K562 (cell line): ENCODE results near the gene MAP7D1. TPM values are rescaled to one million over a fixed set of nuclear protein-coding genes. Genes with fewer than 3 reads are reported as not detected.

Experiments used
- ARHGAP35 ChIP-seq: fragments of 450-650 bp; IDR thresholded peaks from 2 replicates; pipeline ENCODE4 v1.6.1; 2018; ENCODE audit not compliant: partially characterized antibody
- CHD1 ChIP-seq: fragments of 200-600 bp; sonication (generic); IDR thresholded peaks from one replicate; pipeline ENCODE4 v1.6.1; 2012; ENCODE audit warnings: mild to moderate bottlenecking, moderate library complexity, low read length, inconsistent platforms
- CREB1 ChIP-seq, 2 experiments: sonication (generic) in 1 of 2; formaldehyde crosslinking in 1 of 2; IDR thresholded peaks; 2 replicates each; pipeline versions ENCODE4 v1.6.1 to v1.8.0; 2012 to 2022; ENCODE audit warnings: inconsistent platforms in 1 of 2, mild to moderate bottlenecking in 1 of 2, missing genetic modification reagents in 1 of 2, moderate library complexity in 1 of 2
- GABPA ChIP-seq: fragments of 200-800 bp; sonication (Bioruptor generic); conservative IDR thresholded peaks from 2 replicates; pipeline ENCODE4 v1.6.1; 2016; ENCODE audit warnings: low read depth, missing genetic modification characterization, missing compliant biosample characterization
- HINFP ChIP-seq: fragments of 450-650 bp; conservative IDR thresholded peaks from 2 replicates; pipeline ENCODE4 v1.6.1; 2016; ENCODE audit warnings: missing genetic modification characterization, low read depth, mild to moderate bottlenecking, control low read depth, missing compliant biosample characterization
- HNRNPUL1 ChIP-seq: fragments of 200-400 bp; formaldehyde crosslinking; IDR thresholded peaks from 2 replicates; pipeline ENCODE4 v1.6.1; 2017; ENCODE audit warnings: low read length
- HSF4 ChIP-seq: fragments of 250-450 bp; sonication (Bioruptor Pico); IDR thresholded peaks from 2 replicates; pipeline ENCODE4 v2.1.2; 2022; ENCODE audit warnings: mild to moderate bottlenecking, moderate library complexity, borderline replicate concordance
- L3MBTL2 ChIP-seq: fragments of 450-650 bp; IDR thresholded peaks from 2 replicates; pipeline ENCODE4 v1.6.1; 2016; ENCODE audit warnings: mild to moderate bottlenecking, moderate library complexity
- MEIS2 ChIP-seq: fragments of 450-650 bp; IDR thresholded peaks from 2 replicates; pipeline ENCODE4 v1.6.1; 2014; ENCODE audit warnings: mild to moderate bottlenecking; ENCODE audit not compliant: partially characterized antibody
- MIER1 ChIP-seq: fragments of 450-650 bp; IDR thresholded peaks from 2 replicates; pipeline ENCODE4 v1.6.1; 2016; ENCODE audit warnings: antibody characterized with exemption, mild to moderate bottlenecking, low read depth
- NFATC3 ChIP-seq: fragments of 450-650 bp; IDR thresholded peaks from 2 replicates; pipeline ENCODE4 v1.6.1; 2017; ENCODE audit warnings: mild to moderate bottlenecking
- RFX7 ChIP-seq: fragments of 250-450 bp; sonication (Bioruptor Pico); IDR thresholded peaks from 2 replicates; pipeline ENCODE4 v1.5.1; 2021; ENCODE audit warnings: mild to moderate bottlenecking
- SNIP1 ChIP-seq: fragments of 450-650 bp; IDR thresholded peaks from 2 replicates; pipeline ENCODE4 v1.7.1; 2017; ENCODE audit warnings: low read depth, mild to moderate bottlenecking
- SOX6 ChIP-seq: fragments of 450-650 bp; IDR thresholded peaks from 2 replicates; pipeline ENCODE4 v1.6.1; 2014; ENCODE audit warnings: mild to moderate bottlenecking
- TBL1XR1 ChIP-seq, 2 experiments: IDR thresholded peaks; 2 replicates each; pipeline ENCODE4 v1.6.1; 2012; ENCODE audit warnings: improper control_type of control experiment in 2 of 2, low read length in 2 of 2, mild to moderate bottlenecking in 1 of 2
- ZNF134 ChIP-seq: fragments of 250-450 bp; sonication (Bioruptor Pico); conservative IDR thresholded peaks from 2 replicates; pipeline ENCODE4 v1.4.0; 2020
- ZNF146 ChIP-seq: IDR thresholded peaks from one replicate; pipeline ENCODE4 v1.6.1; 2018; ENCODE audit warnings: missing compliant biosample characterization; ENCODE audit not compliant: unreplicated experiment
- ZNF24 ChIP-seq: fragments of 450-650 bp; IDR thresholded peaks from 2 replicates; pipeline ENCODE4 v1.6.1; 2016
- ZNF282 ChIP-seq: sonication (generic); formaldehyde crosslinking; IDR thresholded peaks from 2 replicates; pipeline ENCODE4 v1.8.1; 2023; ENCODE audit warnings: missing genetic modification reagents
- polyA plus RNA-seq, 8 experiments: library from polyadenylated mRNA; depleted of rRNA in 4 of 8; stranded (reverse) in 5 of 8; unstranded in 3 of 8; fragments of >200 nt; fragmentation: Nextera tagmentation in 2 of 8; fragmentation: Illumina TruSeq in 1 of 8; extraction: Ambion mirVana in 2 of 8; extraction: Trizol in 1 of 8; gene quantifications; 2 replicates each; pipeline versions ENCODE4 v1.2.1 to v1.2.3, GENCODE V29; 2011 to 2014; ENCODE audit warnings: inconsistent platforms in 1 of 8, missing spikeins in 1 of 8
- total RNA-seq, 7 experiments: library from RNA; depleted of rRNA in 6 of 7; stranded (reverse); fragments of >200 nt in 6 of 7; fragmentation: Illumina TruSeq in 2 of 7; extraction: Trizol in 2 of 7; gene quantifications; 2 replicates each; pipeline versions ENCODE4 v1.2.1 to v1.2.3, GENCODE V29; 2011 to 2021; ENCODE audit warnings: low replicate concordance in 1 of 7
- TF ChIP-seq, protein P1 (sequence below): fragments of 450-650 bp; IDR thresholded peaks from 2 replicates; pipeline ENCODE4 v1.6.1; 2016; ENCODE audit warnings: low read depth

MAP7D1 gene
- total and polyA plus RNA-seq, 9 of the 15 experiments (the other 6 are each of a cell fraction or from before 2014, with no cell fraction given): 3.6 to 108 (median 34.5) TPM

- TF ChIP-seq SOX6 (no peak; the same call in 1 of the 2 replicates), NFATC3 (no peak), HNRNPUL1 (no peak), ARHGAP35 (no peak), CHD1 (no peak), ZNF146 (CRISPR knock-in tag) (no peak), ZNF24 (0 out of 2 replicates have a peak, but pooled peaks have one; percentile 7), MEIS2 (no peak), RFX7 (no peak), GABPA (no peak), TBL1XR1 (IDR thresholded peaks at IDR 0.05; ENCODE audit: low read length in 2 of 2) (no peak; a peak in 1 of 4 replicates), HINFP (tag) (no peak), CREB1 (IDR thresholded peaks at IDR 0.05) (no peak), CREB1 (CRISPR knock-in tag; IDR thresholded peaks at IDR 0.05) (no peak), MIER1 (peak; percentile 71; the same call in 1 of the 2 replicates), HSF4 (CRISPR knock-in tag) (no peak), L3MBTL2 (no peak), ZNF134 (CRISPR knock-in tag) (no peak), SNIP1 (no peak), ZNF282 (CRISPR knock-in tag) (peak; percentile 75)
- TF ChIP-seq, protein P1, sequence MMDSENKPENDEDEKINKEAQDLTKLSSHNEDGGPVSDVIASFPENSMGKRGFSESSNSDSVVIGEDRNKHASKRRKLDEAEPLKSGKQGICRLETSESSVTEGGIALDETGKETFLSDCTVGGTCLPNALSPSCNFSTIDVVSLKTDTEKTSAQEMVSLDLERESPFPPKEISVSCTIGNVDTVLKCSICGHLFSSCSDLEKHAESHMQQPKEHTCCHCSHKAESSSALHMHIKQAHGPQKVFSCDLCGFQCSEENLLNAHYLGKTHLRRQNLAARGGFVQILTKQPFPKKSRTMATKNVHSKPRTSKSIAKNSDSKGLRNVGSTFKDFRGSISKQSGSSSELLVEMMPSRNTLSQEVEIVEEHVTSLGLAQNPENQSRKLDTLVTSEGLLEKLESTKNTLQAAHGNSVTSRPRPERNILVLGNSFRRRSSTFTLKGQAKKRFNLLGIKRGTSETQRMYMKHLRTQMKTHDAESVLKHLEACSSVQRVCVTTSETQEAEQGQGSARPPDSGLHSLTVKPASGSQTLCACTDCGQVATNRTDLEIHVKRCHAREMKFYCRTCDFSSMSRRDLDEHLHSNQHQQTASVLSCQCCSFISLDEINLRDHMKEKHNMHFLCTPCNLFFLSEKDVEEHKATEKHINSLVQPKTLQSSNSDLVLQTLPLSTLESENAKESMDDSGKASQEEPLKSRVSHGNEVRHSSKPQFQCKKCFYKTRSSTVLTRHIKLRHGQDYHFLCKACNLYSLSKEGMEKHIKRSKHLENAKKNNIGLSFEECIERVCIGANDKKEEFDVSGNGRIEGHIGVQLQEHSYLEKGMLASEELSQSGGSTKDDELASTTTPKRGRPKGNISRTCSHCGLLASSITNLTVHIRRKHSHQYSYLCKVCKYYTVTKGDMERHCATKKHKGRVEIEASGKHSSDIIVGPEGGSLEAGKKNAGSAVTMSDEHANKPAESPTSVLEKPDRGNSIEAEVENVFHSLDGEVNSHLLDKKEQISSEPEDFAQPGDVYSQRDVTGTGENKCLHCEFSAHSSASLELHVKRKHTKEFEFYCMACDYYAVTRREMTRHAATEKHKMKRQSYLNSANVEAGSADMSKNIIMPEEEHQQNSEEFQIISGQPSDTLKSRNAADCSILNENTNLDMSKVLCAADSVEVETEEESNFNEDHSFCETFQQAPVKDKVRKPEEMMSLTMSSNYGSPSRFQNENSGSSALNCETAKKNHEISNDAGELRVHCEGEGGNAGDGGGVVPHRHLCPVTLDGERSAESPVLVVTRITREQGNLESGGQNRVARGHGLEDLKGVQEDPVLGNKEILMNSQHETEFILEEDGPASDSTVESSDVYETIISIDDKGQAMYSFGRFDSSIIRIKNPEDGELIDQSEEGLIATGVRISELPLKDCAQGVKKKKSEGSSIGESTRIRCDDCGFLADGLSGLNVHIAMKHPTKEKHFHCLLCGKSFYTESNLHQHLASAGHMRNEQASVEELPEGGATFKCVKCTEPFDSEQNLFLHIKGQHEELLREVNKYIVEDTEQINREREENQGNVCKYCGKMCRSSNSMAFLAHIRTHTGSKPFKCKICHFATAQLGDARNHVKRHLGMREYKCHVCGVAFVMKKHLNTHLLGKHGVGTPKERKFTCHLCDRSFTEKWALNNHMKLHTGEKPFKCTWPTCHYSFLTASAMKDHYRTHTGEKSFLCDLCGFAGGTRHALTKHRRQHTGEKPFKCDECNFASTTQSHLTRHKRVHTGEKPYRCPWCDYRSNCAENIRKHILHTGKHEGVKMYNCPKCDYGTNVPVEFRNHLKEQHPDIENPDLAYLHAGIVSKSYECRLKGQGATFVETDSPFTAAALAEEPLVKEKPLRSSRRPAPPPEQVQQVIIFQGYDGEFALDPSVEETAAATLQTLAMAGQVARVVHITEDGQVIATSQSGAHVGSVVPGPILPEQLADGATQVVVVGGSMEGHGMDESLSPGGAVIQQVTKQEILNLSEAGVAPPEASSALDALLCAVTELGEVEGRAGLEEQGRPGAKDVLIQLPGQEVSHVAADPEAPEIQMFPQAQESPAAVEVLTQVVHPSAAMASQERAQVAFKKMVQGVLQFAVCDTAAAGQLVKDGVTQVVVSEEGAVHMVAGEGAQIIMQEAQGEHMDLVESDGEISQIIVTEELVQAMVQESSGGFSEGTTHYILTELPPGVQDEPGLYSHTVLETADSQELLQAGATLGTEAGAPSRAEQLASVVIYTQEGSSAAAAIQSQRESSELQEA: no peak
Observed at GRCh38 chr1:36224537-36225282, 68.8 kb downstream of the MAP7D1 start (continued).
